PC-9 (cell line): ENCODE data around the gene SCAMP2. TPM values are rescaled to one million over a fixed set of nuclear protein-coding genes. Genes with fewer than 3 reads are reported as not detected.
"Not testable (repeated sequence)": the region's sequence is repeated elsewhere in the genome, so short reads cannot be mapped to it uniquely, and the experiment has no call there.

Experiments
- Bru-seq: library from RNA; stranded (reverse); fragments of 400-500 nt; gene quantifications from one replicate; lab custom pipeline; 2021; lab: Mats Ljungman, UMichigan
- BruChase-seq, 2 experiments: library from RNA; stranded (reverse); fragments of 400-500 nt; gene quantifications; one replicate each; lab custom pipeline; 2021; lab: Mats Ljungman, UMichigan
- BruUV-seq: library from RNA; stranded (reverse); fragments of 400-500 nt; replicated peaks from 2 replicates; lab custom pipeline; 2021; lab: Mats Ljungman, UMichigan
- CTCF ChIA-PET: fragments of 300-600 bp; sonication (Branson Sonifier 250); formaldehyde crosslinking; loops from one replicate; lab custom pipeline; 2022; ENCODE audit warnings: antibody characterized with exemption; lab: Charles Lee
- POLR2A ChIA-PET: fragments of 300-600 bp; sonication (Branson Sonifier 250); formaldehyde crosslinking; loops from one replicate; lab custom pipeline; 2022; ENCODE audit warnings: antibody characterized with exemption; ENCODE audit not compliant: unreplicated experiment; lab: Charles Lee
- DNase-seq, 2 experiments: peaks; one replicate each; pipeline versions ENCODE4 v3.0.0 to v3.0.0-alpha.2; 2015 to 2022; ENCODE audit warnings: mixed read lengths in 1 of 2
- H2AFZ ChIP-seq: fragments of 200-600 bp; sonication (generic); 2 replicates; pipeline ENCODE4 v1.8.1; 2017; ENCODE audit warnings: antibody characterized with exemption
- H3F3A ChIP-seq: fragments of 200-600 bp; sonication (generic); 2 replicates; pipeline ENCODE4 v1.8.1; 2017; ENCODE audit warnings: antibody characterized with exemption, mild to moderate bottlenecking, low read depth; ENCODE audit not compliant: insufficient read depth
- H3K27ac ChIP-seq: fragments of 200-600 bp; sonication (generic); 2 replicates; pipeline ENCODE4 v1.6.1; 2016; ENCODE audit warnings: mixed run types
- H3K27me3 ChIP-seq: fragments of 200-600 bp; sonication (generic); 2 replicates; pipeline ENCODE4 v1.6.1; 2016; ENCODE audit warnings: low read depth, mixed run types; ENCODE audit not compliant: insufficient read depth
- H3K36me3 ChIP-seq: fragments of 200-600 bp; sonication (generic); 2 replicates; pipeline ENCODE4 v1.6.1; 2016; ENCODE audit warnings: low read depth, mixed run types
- H3K4me1 ChIP-seq: fragments of 200-600 bp; sonication (generic); replicated peaks from 2 replicates; pipeline ENCODE4 v1.6.1; 2016; ENCODE audit warnings: mixed run types; ENCODE audit not compliant: insufficient read depth
- H3K4me2 ChIP-seq: fragments of 200-600 bp; sonication (generic); 2 replicates; pipeline ENCODE4 v1.6.1; 2017; ENCODE audit warnings: mixed run types
- H3K4me3 ChIP-seq: fragments of 200-600 bp; sonication (generic); 2 replicates; pipeline ENCODE4 v1.6.1; 2016; ENCODE audit warnings: mixed run types
- H3K79me2 ChIP-seq: fragments of 200-600 bp; sonication (generic); 2 replicates; pipeline ENCODE4 v1.6.1; 2017; ENCODE audit warnings: low read depth, mixed run types
- H3K9me2 ChIP-seq: fragments of 200-600 bp; sonication (generic); 2 replicates; pipeline ENCODE4 v1.8.1; 2017; ENCODE audit warnings: mild to moderate bottlenecking; ENCODE audit not compliant: insufficient read depth
- H3K9me3 ChIP-seq: fragments of 200-600 bp; sonication (generic); 2 replicates; pipeline ENCODE4 v1.8.1; 2016; ENCODE audit warnings: low read depth; ENCODE audit not compliant: insufficient read depth
- H4K20me1 ChIP-seq: fragments of 200-600 bp; sonication (generic); 2 replicates; pipeline ENCODE4 v1.8.1; 2017; ENCODE audit not compliant: insufficient read depth
- EZH2 ChIP-seq: fragments of 200-600 bp; sonication (generic); IDR thresholded peaks from 2 replicates; pipeline ENCODE4 v1.8.0; 2017; ENCODE audit warnings: antibody characterized with exemption, low read depth
- intact Hi-C: fragments of 100-400 bp; cut with micrococcal nuclease; formaldehyde crosslinking; loops from one replicate; pipeline ENCODE4 v1.10.0; 2022; ENCODE audit not compliant: unreplicated experiment
- long read RNA-seq: library from polyadenylated mRNA; stranded (forward); transcript quantifications from one replicate; pipeline ENCODE4 v2.0.0, GENCODE V29; 2022
- total RNA-seq: library from RNA; stranded (reverse); gene quantifications from 2 replicates; pipeline ENCODE4 v1.2.3, GENCODE V29; 2021
- TF ChIP-seq, protein P1 (sequence below): fragments of 200-600 bp; sonication (generic); conservative IDR thresholded peaks from 2 replicates; pipeline ENCODE4 v1.6.1; 2017; ENCODE audit warnings: mixed run types, antibody characterized with exemption, mild to moderate bottlenecking, moderate library complexity

The SCAMP2 gene, protein sequence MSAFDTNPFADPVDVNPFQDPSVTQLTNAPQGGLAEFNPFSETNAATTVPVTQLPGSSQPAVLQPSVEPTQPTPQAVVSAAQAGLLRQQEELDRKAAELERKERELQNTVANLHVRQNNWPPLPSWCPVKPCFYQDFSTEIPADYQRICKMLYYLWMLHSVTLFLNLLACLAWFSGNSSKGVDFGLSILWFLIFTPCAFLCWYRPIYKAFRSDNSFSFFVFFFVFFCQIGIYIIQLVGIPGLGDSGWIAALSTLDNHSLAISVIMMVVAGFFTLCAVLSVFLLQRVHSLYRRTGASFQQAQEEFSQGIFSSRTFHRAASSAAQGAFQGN
- total RNA-seq (84.6 and 87.4 TPM in 2 replicates), Bru-seq, nascent RNA (percentile 83 among the genes with signal in this experiment), BruChase-seq, experiment 1, labeled RNA remaining after a 2-hour chase (percentile 75 among the genes with signal in this experiment), BruChase-seq, experiment 2, labeled RNA remaining after a 6-hour chase (percentile 92 among the genes with signal in this experiment)
- long read RNA-seq, transcript SCAMP2-201 (9 exons, 2,453 nt): major isoform, 133 of 180 reads
- long read RNA-seq, partial matches to known transcripts: 4 of 180 reads
- long read RNA-seq, other reads (novel, unspliced or antisense): 41 of 180 reads

DNA sequence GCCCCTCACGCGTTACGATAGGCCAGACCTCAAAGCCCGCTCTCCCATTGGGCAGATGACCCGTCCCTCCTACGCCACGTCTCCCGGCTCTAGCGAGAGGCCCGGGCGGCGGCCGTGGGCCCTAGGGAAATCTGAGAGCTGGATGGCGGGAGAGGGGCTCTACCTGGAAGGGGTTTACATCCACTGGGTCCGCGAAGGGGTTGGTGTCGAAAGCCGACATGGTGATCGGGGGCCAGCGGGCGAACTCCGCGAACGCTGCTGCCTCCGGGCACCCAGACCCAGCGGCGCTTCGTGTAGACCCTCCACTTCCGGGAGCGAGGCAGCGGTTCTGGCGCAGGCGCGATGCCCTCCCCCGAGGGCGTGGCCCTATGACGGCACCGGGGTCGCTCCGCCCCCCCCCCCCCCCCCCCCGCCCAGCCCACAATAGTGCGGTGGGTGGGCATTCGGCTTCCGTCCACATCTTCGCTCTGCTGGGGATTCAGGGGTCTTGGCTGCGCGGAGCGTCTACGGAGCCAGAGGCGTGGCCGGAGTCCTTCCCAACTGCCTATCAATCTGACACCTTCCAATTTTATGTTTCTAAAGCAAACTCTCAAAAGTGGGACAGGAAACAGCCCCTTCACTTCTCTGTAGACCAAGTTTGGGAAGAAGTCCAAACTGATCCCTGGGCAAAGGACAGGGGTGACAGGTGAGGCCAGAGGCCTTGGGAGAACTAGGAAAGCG, at the start of gene SCAMP2:
TSS of gene SCAMP2 (minus strand) at position 330 of the 720 bp plus-strand sequence. CDS start at position 220, 110 bp downstream.
- Histone ChIP-seq H3K79me2 (peaks cover 47% of the 10 kb centered on the region), H3F3A (peaks cover 22% of the 10 kb centered on the region; the same call in 1 of the 2 replicates), H3K27me3 (no peaks in the 10 kb centered on the region), H3K36me3 (no peaks in the 10 kb centered on the region), H3K9me3 (no peaks in the 10 kb centered on the region), H2AFZ (peak within 1 kb of the TSS; percentile 87), H3K4me3 (peak within 1 kb of the TSS; percentile 98), H3K4me1 (peaks cover 39% of the 10 kb centered on the region), H3K4me2 (peak within 1 kb of the TSS; percentile 85), H4K20me1 (peaks cover 26% of the 10 kb centered on the region), H3K9me2 (no peaks in the 10 kb centered on the region), H3K27ac (peak within 1 kb of the TSS; percentile 83)
- CTCF ChIA-PET: interaction anchor here (0.6 kb wide), 2 partner anchors 17 to 41 kb away, joined by 3 to 10 read pairs; no protein-coding TSS in a partner anchor
- intact Hi-C loops: no loop called here
- no peak for TF ChIP-seq EZH2
- TF ChIP-seq, protein P1, sequence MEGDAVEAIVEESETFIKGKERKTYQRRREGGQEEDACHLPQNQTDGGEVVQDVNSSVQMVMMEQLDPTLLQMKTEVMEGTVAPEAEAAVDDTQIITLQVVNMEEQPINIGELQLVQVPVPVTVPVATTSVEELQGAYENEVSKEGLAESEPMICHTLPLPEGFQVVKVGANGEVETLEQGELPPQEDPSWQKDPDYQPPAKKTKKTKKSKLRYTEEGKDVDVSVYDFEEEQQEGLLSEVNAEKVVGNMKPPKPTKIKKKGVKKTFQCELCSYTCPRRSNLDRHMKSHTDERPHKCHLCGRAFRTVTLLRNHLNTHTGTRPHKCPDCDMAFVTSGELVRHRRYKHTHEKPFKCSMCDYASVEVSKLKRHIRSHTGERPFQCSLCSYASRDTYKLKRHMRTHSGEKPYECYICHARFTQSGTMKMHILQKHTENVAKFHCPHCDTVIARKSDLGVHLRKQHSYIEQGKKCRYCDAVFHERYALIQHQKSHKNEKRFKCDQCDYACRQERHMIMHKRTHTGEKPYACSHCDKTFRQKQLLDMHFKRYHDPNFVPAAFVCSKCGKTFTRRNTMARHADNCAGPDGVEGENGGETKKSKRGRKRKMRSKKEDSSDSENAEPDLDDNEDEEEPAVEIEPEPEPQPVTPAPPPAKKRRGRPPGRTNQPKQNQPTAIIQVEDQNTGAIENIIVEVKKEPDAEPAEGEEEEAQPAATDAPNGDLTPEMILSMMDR: no peak
- peak; percentile 85 to 89 for DNase-seq
- POLR2A ChIA-PET: no interaction called here
- TSS peak; percentile 99 for BruUV-seq

GRCh38 chr15:74920456-74920855, 47.3 kb upstream of the SCAMP2 start:
- no peaks in the 10 kb centered on the region for H3K27me3 ChIP-seq
- CTCF ChIA-PET: interaction anchor here (0.7 to 1.1 kb wide), 2 partner anchors 10 to 19 kb away, joined by 5 to 11 read pairs; no protein-coding TSS in a partner anchor
- no peaks in the 10 kb centered on the region; the same call in 1 of the 2 replicates for H3F3A ChIP-seq
- TF ChIP-seq, protein P1: no peak
- TF ChIP-seq EZH2: no peak
- no peak overlapping the region for H3K4me3 ChIP-seq
- H3K4me2 ChIP-seq: no peak overlapping the region
- H2AFZ ChIP-seq: no peak overlapping the region
- no peaks in the 10 kb centered on the region for H4K20me1 ChIP-seq
- DNase-seq: no peak
- H3K27ac ChIP-seq: no peak overlapping the region
- intact Hi-C loops: no loop called here
- no TSS peak for BruUV-seq
- H3K79me2 ChIP-seq: no peaks in the 10 kb centered on the region
- no peaks in the 10 kb centered on the region for H3K9me2 ChIP-seq
- H3K9me3 ChIP-seq: no peaks in the 10 kb centered on the region
- H3K36me3 ChIP-seq: peaks cover 21% of the 10 kb centered on the region; the same call in 1 of the 2 replicates
- no peaks in the 10 kb centered on the region for H3K4me1 ChIP-seq
- POLR2A ChIA-PET: no interaction called here

GRCh38 chr15:74917676-74918075, 44.5 kb upstream of the SCAMP2 start:
- H4K20me1 ChIP-seq: no peaks in the 10 kb centered on the region
- no TSS peak for BruUV-seq
- no peaks in the 10 kb centered on the region for H3K27me3 ChIP-seq
- no peak overlapping the region for H3K4me2 ChIP-seq
- H2AFZ ChIP-seq: no peak overlapping the region
- H3K9me2 ChIP-seq: no peaks in the 10 kb centered on the region
- H3K4me3 ChIP-seq: no peak overlapping the region
- TF ChIP-seq, protein P1: no peak
- no peak for TF ChIP-seq EZH2
- intact Hi-C loops: no loop called here
- peaks cover 21% of the 10 kb centered on the region; the same call in 1 of the 2 replicates for H3K36me3 ChIP-seq
- POLR2A ChIA-PET: interaction anchor here (0.6 kb wide), 1 partner anchor 38 kb away, joined by 3 read pairs; no protein-coding TSS in a partner anchor
- no peaks in the 10 kb centered on the region for H3K79me2 ChIP-seq
- peaks cover 16% of the 10 kb centered on the region; the same call in 1 of the 2 replicates for H3F3A ChIP-seq
- CTCF ChIA-PET: no interaction called here
- no peaks in the 10 kb centered on the region for H3K4me1 ChIP-seq
- H3K9me3 ChIP-seq: no peaks in the 10 kb centered on the region
- H3K27ac ChIP-seq: no peak overlapping the region
- no peak for DNase-seq

GRCh38 chr15:74913799-74914198, 40.6 kb upstream of the SCAMP2 start:
- H3K27me3 ChIP-seq, H2AFZ ChIP-seq, H3K9me3 ChIP-seq, H3K27ac ChIP-seq, H3K36me3 ChIP-seq, intact Hi-C loops, H3K4me1 ChIP-seq, DNase-seq, BruUV-seq, H4K20me1 ChIP-seq, H3K9me2 ChIP-seq, H3K79me2 ChIP-seq, H3K4me3 ChIP-seq, H3K4me2 ChIP-seq: not testable (repeated sequence)
- ChIA-PET POLR2A (interaction anchor here (0.5 kb wide), 1 partner anchor 34 kb away, joined by 5 read pairs; no protein-coding TSS in a partner anchor), CTCF (interaction anchor here (0.6 to 0.9 kb wide), 3 partner anchors 11 to 188 kb away, joined by 6 to 16 read pairs (median 6); no protein-coding TSS in a partner anchor)
- peaks cover 18% of the 10 kb centered on the region; the same call in 1 of the 2 replicates for H3F3A ChIP-seq
